Retinal pigment epithelial cell (primary cell): ENCODE results near the gene GMFB.
"Not testable (repeated sequence)": the region's sequence is repeated elsewhere in the genome, so short reads cannot be mapped to it uniquely, and the experiment has no call there.

Source experiments
- DNase-seq: peaks from one replicate; pipeline ENCODE4 v3.0.0-alpha.2; 2010; ENCODE audit warnings: low read depth
- H3K4me3 ChIP-seq: 2 replicates; pipeline ENCODE4 v1.5.1; 2011; ENCODE audit warnings: mild to moderate bottlenecking, low read length, control low read depth, moderate library complexity
- TF ChIP-seq, protein P1 (sequence below): conservative IDR thresholded peaks from 2 replicates; pipeline ENCODE4 v1.5.1; 2011; ENCODE audit warnings: low read depth, low read length, control low read depth, inconsistent platforms

The GMFB gene

GRCh38 chr14:54465654-54466053, 23.1 kb downstream of the GMFB start:
- no peak for DNase-seq
- TF ChIP-seq, protein P1, sequence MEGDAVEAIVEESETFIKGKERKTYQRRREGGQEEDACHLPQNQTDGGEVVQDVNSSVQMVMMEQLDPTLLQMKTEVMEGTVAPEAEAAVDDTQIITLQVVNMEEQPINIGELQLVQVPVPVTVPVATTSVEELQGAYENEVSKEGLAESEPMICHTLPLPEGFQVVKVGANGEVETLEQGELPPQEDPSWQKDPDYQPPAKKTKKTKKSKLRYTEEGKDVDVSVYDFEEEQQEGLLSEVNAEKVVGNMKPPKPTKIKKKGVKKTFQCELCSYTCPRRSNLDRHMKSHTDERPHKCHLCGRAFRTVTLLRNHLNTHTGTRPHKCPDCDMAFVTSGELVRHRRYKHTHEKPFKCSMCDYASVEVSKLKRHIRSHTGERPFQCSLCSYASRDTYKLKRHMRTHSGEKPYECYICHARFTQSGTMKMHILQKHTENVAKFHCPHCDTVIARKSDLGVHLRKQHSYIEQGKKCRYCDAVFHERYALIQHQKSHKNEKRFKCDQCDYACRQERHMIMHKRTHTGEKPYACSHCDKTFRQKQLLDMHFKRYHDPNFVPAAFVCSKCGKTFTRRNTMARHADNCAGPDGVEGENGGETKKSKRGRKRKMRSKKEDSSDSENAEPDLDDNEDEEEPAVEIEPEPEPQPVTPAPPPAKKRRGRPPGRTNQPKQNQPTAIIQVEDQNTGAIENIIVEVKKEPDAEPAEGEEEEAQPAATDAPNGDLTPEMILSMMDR: no peak
- H3K4me3 ChIP-seq: no peak overlapping the region

- H3K4me3 ChIP-seq: no peak overlapping the region
- DNase-seq: no peak
- TF ChIP-seq, protein P1: no peak
These were observed 26.7 kb downstream of the GMFB start for GRCh38 chr14:54462048-54462447.

DNA sequence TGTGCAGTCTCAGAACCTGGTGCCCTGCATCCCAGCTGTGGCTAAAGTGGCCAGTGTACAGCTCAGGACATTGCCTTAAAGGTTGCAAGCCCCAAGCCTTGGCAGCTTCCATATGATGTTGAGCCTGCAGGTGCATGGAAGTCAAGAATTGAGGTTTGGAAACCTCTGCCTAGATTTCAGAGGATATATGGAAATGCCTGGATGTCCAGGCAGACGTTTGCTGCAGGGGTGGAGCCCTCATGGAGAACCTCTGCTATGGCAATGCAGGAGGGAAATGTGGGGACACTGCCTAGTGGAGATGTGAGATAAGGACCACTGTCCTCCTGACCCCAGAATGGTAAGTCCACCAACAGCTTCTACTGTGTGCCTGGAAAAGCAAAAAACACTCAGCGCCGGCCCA, 29.7 kb downstream of the GMFB start:
- TF ChIP-seq, protein P1: no peak
- no peak for DNase-seq
- H3K4me3 ChIP-seq: no peak overlapping the region

GRCh38 chr14:54458536-54458935, 30.2 kb downstream of the GMFB start:
- not testable (repeated sequence) for H3K4me3 ChIP-seq, DNase-seq

DNA sequence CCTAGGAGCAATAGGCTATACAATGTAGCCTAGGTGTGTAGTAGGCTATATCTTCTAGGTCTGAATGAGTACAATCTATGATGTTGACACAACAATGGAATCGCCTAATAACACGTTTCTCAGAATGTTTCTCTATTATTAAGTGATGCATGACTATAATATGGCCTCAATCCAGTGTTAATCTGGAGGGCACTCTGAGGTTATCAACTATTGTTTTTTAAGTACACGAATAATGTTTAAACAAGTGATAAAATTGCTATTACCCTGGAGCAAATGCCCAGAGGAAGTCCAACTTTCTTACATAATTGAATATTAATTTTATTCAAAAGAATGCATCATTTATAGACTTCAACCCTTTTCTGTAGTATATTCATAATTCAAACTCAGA, 31.2 kb downstream of the GMFB start:
- TF ChIP-seq, protein P1: no peak
- no peak for DNase-seq
- no peak overlapping the region for H3K4me3 ChIP-seq

DNA sequence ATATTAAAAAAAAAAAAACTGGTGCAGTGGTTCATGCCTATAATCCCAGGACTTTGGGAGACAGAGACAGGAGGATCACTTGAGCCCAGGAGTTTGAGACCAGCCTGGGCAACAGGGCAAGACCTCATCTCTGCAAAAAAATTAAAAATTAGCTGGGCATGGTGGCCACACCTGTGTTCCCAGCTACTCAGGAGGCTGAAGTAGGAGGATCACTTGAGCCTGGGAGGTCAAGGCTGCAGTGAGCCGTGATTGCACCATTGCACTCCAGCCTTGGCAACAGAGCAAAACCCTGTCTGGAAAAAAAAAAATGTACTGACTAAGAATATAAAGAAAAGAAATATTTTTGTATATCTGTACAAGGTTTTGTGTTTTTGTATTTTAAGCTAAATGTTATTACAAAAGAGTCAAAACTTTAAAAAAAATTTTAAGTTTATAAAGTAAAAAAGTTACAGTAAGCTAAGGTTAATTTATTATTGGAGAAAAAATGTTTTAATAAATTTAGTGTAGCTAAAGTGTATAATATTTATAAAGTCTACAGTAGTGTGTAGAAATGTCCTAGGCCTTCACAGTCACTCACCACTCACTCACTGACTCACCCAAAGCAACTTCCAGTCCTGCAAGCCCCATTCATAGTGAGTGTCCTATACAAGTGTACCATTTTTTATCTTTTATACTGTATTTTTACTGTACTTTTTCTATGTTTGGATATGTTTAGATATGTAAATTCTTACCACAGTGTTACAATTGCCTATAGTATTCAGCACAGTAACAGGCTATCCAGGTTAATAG, 31.8 kb downstream of the GMFB start:
- not testable (repeated sequence) for H3K4me3 ChIP-seq, DNase-seq

DNA sequence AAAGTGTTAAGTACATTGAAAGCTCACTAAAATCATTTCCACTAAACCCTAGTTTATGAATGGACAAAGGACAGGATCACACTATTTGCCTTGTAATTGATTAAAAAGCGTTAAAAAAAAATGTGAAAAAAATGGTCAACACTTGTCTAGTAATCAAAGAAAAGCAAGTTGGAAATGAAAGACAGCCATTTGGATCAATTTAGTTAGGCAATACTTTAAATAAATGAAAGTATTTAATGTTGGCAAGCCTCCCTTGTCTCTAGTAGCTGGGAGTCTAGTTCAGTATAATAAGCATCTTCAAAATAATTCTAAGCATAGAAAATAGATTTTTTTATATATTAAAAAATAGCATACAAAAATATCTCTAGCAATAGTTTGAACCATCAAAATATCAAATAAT, 33.4 kb downstream of the GMFB start:
- TF ChIP-seq, protein P1: no peak
- no peak overlapping the region for H3K4me3 ChIP-seq
- DNase-seq: no peak

GRCh38 chr14:54453990-54454389, 34.8 kb downstream of the GMFB start:
- not testable (repeated sequence) for DNase-seq, H3K4me3 ChIP-seq

GRCh38 chr14:54453252-54453651, 35.5 kb downstream of the GMFB start:
- TF ChIP-seq, protein P1: no peak
- no peak for DNase-seq

More at GRCh38 chr14:54453252-54453651, 35.5 kb downstream of the GMFB start:
- no peak overlapping the region for H3K4me3 ChIP-seq
